GM18861 (cell line): ENCODE results near the gene COA1.
"Not testable (repeated sequence)": the region's sequence is repeated elsewhere in the genome, so short reads cannot be mapped to it uniquely, and the experiment has no call there.

Experiments used
- ATAC-seq: cut with Tn5 transposase; IDR thresholded peaks from one replicate; pipeline ENCODE4 v1.9.1; 2021; ENCODE audit not compliant: unreplicated experiment

The COA1 gene

DNA sequence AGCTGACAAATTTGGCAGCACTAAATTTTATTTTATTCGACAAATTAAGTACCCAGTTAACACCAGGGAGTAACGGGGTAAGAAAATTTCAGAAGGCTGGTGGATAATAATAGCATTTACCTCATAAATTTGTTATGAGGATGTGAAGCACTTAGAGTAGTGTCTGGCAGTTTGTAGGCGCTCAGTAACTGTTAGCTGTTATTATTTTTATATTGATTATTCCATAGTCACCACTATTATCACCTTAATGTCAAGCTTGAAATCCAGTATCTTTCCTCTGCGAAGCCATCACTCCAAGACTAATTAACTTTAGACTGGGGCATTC is 563 bp upstream of the COA1 start:
- no peak for ATAC-seq

DNA sequence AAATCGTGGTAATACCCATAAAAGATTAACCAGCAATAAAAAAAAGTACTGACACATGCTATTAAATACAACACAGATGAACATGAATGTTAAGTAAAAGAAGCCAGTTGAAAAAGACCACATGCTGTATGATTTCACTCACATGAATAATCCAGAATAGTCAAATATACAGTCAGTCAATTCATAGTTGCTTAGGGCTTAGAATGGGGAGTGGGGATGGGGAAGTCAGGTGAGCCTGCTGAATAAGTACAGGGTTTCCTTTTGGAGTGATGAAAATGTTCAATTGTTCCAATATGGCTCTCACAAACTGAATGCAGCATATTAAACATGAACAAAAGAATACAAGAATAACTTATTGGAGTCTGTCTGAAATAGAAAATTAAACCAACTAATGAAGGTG is 1.8 kb downstream of the COA1 start:
- no peak for ATAC-seq

DNA sequence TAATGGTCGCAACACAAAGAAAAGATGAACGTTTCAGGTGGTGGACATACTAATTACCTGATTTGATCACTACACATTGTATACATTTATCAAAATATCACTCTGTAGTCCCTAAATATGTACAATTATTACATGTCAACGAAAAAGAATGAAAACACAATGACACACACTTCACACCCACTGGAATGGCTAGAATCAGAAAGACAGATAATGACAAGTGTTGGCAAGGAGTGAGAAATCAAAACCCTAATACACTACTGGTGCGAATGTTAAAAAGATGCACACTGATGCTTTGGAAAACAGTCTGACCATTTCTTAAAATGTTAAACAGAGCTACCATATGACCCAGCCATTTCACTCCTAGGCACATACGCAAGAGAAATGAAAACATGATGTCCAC is 2.3 kb downstream of the COA1 start:
- ATAC-seq: no peak

DNA sequence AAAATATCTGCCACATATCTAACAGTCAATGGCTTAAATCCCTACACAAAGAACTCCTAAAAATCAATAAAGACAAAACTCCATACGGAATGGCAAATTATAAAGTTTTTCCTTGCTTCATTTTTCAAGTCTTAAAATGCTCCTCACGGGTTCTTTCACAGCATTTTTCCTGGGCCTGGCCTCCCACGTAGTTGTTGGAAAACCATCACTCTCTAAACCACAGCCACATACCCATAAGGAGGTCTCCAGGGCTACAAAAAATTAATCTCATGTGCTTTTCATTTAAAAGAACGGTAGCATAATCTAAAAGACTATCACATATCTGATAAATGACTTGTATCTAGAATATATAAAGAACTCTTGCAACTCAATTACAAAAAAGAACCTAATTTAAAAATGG is 2.9 kb downstream of the COA1 start:
- ATAC-seq: no peak

DNA sequence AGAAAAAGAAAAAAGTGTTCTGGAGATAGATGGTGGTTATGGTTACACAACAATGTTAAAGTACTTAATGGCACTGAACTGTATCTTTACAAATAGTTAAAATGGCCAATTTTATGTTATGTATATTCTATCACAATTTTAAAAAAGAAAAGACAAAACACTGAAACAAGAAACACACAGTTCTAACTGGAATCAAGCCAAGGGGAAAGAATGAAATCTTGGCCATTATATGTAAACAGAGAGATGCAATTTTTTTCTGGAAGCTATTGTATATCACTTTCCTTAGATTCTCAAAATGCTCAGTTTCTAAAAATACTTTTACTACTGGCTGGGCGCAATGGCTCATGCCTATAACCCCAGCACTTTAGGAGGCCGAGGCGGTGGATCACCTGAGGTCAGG is 4.1 kb downstream of the COA1 start:
- ATAC-seq: no peak

DNA sequence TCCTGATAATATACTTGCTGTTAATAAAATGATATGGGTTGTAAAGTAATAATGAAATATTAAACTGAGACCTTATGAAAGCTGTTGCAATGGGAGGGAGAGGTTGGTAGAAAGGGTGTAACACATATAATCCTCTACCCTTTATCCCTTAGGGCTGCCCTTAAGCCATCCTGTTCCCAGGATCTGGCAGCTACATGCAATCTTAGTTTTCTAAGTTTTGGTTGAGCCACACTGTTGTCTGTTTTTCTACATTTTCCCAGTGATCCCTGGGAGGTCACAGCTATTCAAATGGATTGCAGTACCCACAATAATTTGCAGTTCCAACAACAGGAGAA is 6.3 kb downstream of the COA1 start:
- ATAC-seq: no peak

DNA sequence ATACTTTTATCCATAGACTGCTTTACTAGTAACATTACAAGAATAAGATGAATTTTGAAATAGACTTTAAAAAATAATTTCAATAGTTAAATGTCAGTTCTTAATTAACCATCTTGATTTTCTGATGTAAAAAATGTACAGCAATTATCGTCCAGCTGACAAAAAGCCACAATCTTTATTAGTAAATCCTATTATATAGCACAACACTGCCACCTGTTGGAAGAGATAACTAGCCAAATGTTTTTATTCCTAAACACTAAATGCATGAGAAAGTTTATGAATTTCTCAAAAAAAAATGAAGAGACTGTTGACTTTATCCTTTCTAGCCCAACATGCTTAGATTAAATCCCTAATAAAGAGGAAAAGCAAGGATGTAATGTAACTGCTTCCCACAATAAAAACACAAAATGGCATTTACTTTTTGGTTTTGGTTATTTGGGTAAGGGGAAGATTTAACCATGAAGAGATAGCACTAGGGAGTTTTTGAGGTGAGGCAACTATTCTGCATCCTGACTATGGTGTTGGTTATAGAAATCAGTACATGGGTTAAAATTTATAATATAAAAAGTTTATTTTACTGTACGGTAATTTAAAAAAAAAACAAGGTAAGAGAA is 8.0 kb downstream of the COA1 start:
- no peak for ATAC-seq

DNA sequence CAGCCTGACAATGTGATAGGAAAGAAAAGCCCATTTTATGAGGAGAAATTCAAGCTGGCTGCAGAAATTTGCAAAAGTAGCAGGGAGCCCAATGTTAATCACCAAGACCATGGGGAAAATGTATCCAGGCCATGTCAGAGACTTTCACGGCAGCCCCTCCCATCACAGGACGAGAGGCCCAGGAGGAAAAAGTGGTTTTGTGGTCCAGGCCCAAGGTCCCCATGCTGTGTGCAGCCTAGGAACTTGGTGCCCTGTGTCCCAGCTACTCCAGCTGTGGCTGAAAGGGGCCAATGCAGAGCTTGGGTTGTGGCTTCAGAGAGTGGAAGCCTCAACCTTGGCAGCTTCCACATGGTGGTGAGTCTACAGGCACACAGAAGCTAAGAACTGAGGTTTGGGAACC is 12.7 kb downstream of the COA1 start:
- ATAC-seq: no peak

DNA sequence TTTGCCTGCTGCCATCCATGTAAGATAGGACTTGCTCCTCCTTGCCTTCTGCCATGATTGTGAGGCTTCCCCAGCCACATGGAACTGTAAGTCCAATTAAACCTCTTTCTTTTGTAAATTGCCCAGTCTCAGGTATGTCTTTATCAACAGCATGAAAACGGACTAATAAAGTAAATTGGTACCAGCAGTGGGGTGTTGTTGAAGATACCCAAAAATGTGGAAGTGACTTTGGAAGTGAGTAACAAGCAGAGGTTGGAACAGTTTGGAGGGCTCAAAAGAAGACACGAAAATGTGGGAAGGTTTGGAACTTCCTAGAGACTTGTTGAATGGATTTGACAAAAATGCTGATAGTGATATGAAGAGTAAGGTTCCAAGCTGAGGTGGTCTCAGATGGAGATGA is 13.4 kb downstream of the COA1 start:
- ATAC-seq: not testable (repeated sequence)

DNA sequence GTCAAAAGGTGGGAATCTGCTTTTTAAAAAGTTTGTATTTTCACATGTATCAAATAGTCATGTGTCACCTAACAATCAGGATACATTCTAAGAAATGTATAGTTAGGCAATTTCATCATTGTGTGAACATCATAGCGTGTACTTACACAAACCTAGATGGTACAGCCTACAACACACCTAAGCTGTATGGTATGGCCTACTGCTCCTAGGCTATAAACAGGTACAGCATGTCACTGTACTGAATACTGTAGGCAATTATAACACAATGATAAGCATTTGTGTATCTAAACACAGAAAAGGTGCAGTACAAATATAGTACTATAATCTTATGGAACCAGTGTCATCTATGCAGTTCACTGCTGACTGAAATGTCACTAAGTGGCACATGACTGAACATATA is 17.8 kb downstream of the COA1 start:
- no peak for ATAC-seq

DNA sequence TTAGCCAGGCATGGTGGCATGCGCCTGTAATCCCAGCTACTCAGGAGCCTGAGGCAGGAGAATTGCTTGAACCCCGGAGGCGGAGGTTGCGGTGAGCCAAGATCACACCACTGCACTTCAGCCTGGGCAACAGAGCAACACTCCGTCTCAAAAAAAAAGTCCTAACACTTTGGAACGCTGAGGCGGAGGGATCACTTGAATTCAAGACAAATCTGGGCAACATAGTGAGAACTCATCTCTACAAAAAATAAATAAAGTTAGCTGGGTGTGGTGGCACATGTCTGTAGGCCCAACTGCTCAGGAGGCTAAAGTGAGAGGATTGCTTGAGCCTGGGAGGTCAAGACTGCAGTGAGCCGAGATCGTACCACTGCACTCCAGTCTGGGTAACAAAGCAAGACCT is 21.3 kb downstream of the COA1 start:
- not testable (repeated sequence) for ATAC-seq

DNA sequence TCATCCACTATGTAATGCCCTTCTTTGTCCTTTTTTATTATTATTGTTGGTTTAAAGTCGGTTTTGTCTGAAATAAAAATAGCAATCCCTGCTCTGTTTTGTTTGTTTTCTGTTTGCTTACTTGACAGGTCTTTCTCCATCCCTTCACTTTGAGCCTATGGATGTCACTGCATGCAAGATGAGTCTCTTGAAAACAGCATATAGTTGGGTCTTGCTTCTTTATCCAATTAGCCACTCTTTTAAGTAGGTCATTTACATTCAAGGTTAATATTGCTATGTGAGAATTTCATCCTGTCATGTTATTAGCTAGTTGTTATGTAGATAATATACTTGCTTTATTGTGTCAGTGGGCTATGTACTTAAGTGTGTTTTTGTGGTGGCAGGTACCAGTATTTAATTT is 25.8 kb downstream of the COA1 start:
- ATAC-seq: no peak

DNA sequence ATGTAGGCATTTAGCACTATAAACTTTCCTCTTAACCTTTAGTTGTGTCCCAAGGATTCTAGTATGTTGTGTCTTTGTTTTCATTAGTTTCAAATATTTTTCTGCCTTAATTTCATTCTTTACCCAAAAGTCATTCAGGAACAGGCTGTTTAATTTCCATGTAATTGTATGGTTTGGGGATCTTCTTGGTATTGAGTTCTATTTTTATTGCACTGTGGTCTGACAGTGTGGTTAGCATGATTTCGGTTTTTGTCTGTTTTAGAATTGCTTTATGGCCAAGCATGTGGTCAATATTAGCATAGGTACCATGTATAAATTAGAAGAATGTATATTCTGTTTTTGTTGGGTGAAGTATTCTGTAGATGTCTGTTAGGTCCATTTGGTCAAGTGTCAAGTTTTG is 26.3 kb downstream of the COA1 start:
- no peak for ATAC-seq

DNA sequence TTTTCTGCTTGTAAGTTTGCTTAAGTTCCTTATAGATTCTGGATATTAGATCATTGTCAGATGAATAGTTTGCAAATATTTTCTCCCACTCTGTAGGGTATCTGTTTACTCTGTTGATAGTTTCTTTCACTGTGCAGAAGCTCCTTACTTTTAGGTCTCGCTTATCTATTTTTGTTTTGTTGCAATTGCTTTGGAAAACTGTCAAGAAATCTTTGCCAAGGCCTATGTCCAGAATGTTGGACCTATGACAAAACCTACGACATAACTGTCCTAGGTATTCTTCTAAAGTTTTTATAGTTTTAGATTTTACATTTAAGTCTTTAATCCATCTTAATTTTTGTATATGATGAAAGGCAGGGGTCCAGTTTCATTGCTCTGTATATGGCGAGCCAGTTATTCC is 27.4 kb downstream of the COA1 start:
- ATAC-seq: no peak

DNA sequence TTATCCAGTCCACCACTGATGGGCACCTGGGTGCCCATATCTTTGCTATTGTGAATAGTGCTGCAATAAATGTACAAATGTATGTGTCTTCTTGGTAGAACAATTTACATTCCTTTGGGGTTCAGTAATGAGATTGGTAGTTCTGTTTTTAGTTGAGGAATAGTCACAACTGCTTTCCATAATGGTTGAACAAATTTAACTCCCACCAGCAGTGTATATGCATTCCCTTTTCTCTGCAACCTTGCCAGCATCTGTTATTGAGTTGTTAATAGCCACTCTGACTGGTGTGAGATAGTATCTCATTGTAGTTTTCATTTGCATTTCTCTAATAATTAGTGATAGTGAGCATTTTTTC is 27.8 kb downstream of the COA1 start:
- ATAC-seq: no peak

DNA sequence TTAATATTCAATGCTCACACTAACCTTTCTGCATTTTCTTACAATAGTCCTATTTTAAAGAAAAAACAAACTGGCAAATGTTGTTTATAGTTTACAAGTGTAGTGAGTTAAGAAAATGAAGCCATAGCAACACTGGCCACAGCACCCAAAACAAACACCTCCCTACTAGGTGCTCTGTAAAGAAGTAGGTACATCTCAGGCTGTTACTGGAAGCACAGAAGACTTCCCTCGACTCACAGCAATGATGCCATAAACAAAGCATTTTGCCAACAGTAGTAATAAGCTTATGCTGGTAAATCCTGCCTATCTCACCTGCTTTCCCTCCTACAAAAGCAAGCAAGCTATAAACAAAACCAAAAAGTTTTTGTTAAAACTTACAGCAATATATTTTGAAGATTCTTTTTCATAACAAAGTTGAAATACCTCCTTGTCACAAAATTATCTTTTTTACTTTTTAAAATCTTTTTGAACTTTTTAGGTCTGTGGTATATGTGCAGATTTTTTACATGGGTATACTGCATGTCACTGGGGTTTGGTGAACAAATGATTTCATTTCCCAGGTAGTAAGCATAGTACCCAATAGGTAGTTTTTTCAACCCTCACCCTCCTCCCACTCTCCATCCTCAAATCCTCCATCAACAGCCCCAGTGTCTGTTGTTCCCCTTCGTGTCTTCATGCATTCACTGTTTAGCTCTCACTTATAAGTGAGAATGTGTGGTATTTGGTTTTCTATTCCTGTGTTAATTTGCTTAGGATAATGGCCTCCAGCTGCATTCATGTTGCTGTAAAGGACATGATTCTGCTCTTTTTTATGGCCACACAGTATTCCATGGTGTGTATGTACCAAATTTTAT is 28.4 kb downstream of the COA1 start:
- ATAC-seq: no peak

DNA sequence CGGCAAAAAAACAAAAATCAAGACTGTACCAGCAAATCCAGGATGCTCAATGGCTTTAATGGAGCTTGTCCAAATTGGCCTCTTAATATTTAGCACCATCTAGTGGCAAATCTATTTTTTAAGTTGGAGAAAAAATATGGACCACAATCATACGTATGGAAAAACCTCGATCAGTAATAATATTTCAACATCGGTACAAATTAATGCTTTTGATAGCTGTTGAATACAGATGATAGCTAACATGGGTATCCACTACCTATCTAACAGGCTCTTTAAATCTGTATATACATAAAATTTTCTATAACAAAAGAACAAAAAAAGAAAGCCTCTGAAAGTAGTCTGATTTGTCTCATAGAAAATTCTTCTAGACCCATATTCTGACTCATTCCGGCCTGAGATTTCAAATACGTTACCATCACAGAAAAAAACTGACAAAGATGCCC is 29.2 kb downstream of the COA1 start:
- no peak for ATAC-seq

DNA sequence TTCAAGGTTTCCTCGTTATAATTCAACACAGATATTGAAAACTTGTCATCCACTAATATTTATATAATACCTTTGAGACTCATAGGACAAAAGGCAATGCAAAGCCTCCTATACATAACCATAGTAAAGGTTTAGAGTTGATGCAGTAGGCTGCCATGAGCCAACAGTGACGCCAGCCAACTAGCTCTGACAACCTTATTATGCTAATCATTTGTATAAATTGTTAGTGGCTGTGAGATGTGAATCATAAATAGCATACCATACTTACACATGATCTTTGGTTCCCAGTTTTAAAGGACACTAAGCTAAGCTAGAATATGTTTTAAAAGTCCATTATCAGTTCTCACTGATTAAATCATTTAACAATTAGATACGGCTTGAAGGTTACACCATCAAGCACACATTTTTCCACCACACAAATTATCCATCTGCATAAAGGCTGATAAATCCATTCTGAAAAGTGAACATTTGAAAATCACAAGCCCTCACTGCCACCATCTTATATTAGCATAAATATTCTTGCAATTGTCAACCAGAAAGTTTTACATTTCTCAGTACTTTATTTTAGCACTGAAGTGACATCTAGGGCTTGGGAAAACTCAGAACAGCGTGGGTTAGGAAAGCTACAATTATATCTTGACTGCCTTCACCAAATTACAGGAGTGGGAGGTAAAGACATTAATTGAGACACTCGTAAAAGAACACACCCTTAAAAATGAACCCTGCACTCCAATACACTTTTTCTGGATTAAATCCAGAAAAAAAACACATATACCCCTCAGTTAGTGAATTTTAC is 30.7 kb downstream of the COA1 start:
- ATAC-seq: no peak

DNA sequence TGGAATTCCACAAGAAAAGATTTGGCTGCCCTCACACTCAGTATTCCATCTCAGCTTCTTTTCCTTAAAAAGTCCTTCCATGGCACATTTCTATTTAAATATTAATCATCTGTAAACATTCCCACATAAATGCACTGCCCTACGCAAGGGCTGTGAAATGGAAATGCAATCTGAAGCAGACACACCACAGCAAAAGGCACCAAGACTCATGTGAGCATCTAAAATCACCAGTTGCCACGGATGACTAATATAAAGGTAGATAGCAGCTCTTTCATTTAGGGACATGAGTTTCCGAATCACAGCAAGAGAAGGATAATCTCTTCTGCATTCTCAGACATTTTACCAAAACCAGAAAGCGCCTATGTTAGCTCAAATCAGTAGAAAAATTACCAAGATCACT is 31.6 kb downstream of the COA1 start:
- no peak for ATAC-seq

DNA sequence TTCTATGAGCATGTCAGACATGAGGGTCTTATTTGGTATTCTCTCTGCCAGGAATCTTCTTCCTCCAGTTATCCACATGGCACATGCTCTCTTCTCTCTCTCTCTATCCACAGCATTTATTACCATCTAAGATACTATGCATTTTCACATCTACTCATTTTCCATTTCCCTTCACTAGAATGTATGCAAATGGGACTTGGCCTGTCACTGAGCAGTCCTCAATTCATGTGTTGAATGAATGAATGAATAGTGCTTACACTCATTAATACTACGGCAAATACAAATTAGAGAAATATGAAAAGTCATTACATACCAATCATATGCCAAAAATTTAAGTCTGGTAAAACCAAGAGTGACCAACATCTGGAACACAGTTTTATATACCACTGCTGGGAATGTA is 34.0 kb downstream of the COA1 start:
- ATAC-seq: no peak

DNA sequence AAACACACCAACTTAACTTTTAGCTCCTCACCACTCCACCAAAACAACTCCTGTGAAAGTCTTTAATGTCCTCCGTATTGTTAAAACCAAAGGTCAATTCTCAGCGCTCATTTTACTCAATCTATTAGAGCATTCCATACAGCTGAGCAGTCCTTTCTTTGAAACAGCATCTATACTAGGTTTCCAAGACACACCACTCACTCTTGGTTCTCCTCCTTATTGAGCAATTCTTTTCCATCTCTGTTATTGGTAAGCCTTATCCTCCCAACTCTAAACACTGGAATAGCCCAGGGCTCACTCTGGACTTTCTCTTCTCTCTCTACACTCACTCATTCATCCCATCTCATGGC is 34.9 kb downstream of the COA1 start:
- no peak for ATAC-seq

DNA sequence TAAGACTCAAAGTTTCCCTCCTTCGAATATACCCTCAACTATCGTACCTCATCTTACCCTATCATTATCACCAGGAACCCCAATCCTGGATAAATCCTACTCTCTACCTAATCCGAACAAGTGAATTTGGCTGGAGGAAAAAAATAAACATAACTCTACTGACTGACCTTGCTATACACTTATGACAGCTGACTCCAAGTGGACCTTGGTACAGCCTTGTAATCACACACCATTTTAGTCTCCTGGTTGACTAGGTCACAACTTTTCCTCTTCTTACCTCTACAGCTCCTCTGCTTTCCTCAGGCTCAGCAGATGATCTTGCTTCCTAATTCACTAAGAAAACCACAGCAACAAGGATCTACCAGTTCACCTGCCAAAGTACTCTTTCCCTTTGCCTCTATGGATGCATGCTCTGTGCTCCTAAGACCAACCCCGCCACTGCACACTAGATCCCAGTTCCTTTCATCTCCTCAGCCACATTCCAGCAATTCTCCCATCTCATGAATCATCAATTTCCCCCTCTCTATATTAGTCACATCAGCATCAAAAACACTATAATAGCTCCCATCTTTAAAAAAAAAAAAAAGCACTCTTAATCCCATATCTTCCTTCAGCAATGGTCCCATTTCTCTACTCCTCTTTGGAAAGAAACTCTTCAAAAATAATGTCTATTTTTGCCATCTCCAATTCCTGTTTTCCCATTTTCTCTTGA is 35.5 kb downstream of the COA1 start:
- ATAC-seq: no peak
